ENCODE results near the gene RAPGEF2. TPM values are rescaled to one million over a fixed set of nuclear protein-coding genes. Genes with fewer than 3 reads are reported as not detected.
A peak's percentile ranks its signal among the peaks of the same experiment; 100 is the strongest.

RAPGEF2 gene
- total RNA-seq, 1 experiment from 2014 or later, result 37.1 TPM

DNA sequence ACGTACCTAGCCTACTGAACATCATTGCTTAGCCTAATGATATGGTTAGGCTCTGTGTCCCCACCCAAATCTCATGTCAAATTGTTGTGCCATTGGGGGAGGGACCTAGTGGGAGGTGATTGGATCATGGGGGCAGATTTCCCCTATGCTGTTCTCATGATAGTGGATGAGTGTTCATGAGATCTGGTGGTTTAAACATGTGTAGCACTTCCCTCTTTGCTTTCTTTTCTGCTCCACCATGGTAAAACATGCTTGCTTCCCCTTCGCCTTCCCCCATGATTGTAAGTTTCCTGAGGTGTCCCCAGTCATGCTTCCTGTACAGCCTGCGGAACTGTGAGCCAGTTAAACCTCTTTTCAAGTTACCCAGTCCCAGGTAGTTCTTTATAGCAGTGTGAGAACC, 102.6 kb downstream of the RAPGEF2 start:
- no peaks in the 10 kb centered on the region for H3K23me2 ChIP-seq (ENCODE audit: insufficient read length, low read depth, low read length, poor library complexity, severe bottlenecking)
- H2BK20ac ChIP-seq (ENCODE audit: low read depth, low read length, poor library complexity, severe bottlenecking), result no peak overlapping the region
- WGBS (ENCODE audit: extremely low coverage, insufficient read length, low lambda C conversion rate), result no CpG with 5 or more reads among the region's 3 CpGs
- no peak overlapping the region for H3K18ac ChIP-seq (ENCODE audit: insufficient read length, low read depth, low read length)
- H3K9me3 ChIP-seq (ENCODE audit: control insufficient read depth, low read depth, low read length), result no peaks in the 10 kb centered on the region
- no peak overlapping the region for H3T11ph ChIP-seq (ENCODE audit: low read length)
- no peak overlapping the region for H2AFZ ChIP-seq (ENCODE audit: low read length)
- no peaks in the 10 kb centered on the region for H3K27me3 ChIP-seq (ENCODE audit: insufficient read depth, low read length)
- H4K8ac ChIP-seq (replicated peaks; ENCODE audit: insufficient read length, low read depth, low read length), result no peak overlapping the region
- H2BK5ac ChIP-seq (ENCODE audit: insufficient read length, low read length), result no peak overlapping the region
- H2BK12ac ChIP-seq (ENCODE audit: insufficient read length, low read depth, low read length), result no peak overlapping the region
- H3K79me2 ChIP-seq (ENCODE audit: insufficient read depth, low read length), result no peaks in the 10 kb centered on the region; the same call in 1 of the 2 replicates
- H3K4me1 Mint-ChIP-seq, result peaks cover 14 to 21% of the 10 kb centered on the region in 2 experiments
- no peak for DNase-seq
- no peak overlapping the region for H3K4ac ChIP-seq (ENCODE audit: low read depth, low read length)
- no peaks in the 10 kb centered on the region for H3K9me3 Mint-ChIP-seq
- H2AK5ac ChIP-seq (ENCODE audit: insufficient read length, low read length), result no peak overlapping the region
- H3K27me3 Mint-ChIP-seq (ENCODE audit: low read depth), result no peaks in the 10 kb centered on the region
- no peak overlapping the region for H4K91ac ChIP-seq (ENCODE audit: insufficient read length, low read depth, low read length)
- H3K79me1 ChIP-seq (ENCODE audit: insufficient read depth, low read depth, low read length, poor library complexity, severe bottlenecking), result no peaks in the 10 kb centered on the region
- H4K20me1 ChIP-seq (ENCODE audit: control insufficient read depth, insufficient read depth, insufficient read length), result no peaks in the 10 kb centered on the region
- H3K56ac ChIP-seq (ENCODE audit: insufficient read length, low read depth, low read length), result no peak overlapping the region
- TF ChIP-seq, protein P1, sequence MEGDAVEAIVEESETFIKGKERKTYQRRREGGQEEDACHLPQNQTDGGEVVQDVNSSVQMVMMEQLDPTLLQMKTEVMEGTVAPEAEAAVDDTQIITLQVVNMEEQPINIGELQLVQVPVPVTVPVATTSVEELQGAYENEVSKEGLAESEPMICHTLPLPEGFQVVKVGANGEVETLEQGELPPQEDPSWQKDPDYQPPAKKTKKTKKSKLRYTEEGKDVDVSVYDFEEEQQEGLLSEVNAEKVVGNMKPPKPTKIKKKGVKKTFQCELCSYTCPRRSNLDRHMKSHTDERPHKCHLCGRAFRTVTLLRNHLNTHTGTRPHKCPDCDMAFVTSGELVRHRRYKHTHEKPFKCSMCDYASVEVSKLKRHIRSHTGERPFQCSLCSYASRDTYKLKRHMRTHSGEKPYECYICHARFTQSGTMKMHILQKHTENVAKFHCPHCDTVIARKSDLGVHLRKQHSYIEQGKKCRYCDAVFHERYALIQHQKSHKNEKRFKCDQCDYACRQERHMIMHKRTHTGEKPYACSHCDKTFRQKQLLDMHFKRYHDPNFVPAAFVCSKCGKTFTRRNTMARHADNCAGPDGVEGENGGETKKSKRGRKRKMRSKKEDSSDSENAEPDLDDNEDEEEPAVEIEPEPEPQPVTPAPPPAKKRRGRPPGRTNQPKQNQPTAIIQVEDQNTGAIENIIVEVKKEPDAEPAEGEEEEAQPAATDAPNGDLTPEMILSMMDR (conservative IDR thresholded peaks at IDR 0.05), result no peak
- H4K5ac ChIP-seq (ENCODE audit: insufficient read length, low read depth, low read length), result no peak overlapping the region
- no peak overlapping the region for H2BK15ac ChIP-seq (ENCODE audit: low read depth, low read length)
- no peak overlapping the region for H3K9ac ChIP-seq (ENCODE audit: extremely low read depth, insufficient read length, low read length)
- peak overlapping the region; percentile 20 to 68 (median 22); a peak in 3 of 7 replicates for H3K27ac Mint-ChIP-seq
- H2BK120ac ChIP-seq (ENCODE audit: low read depth, low read length, poor library complexity, severe bottlenecking), result no peak overlapping the region
- H3K4me1 ChIP-seq (ENCODE audit: insufficient read depth, low read length), result no peaks in the 10 kb centered on the region; the same call in 1 of the 2 replicates
- no peak overlapping the region for H3K27ac ChIP-seq (ENCODE audit: insufficient read length, low read depth, low read length)
- H3K4me2 ChIP-seq (ENCODE audit: insufficient read depth, insufficient read length, low read length), result no peak overlapping the region
- no peak overlapping the region for H3K4me3 Mint-ChIP-seq
- H3K14ac ChIP-seq (ENCODE audit: insufficient read depth, low read length), result no peak overlapping the region
- H3K23ac ChIP-seq (ENCODE audit: insufficient read length, low read depth, low read length), result no peak overlapping the region
- no peaks in the 10 kb centered on the region; a peak in 1 of 7 replicates for H3K36me3 Mint-ChIP-seq (ENCODE audit: insufficient read depth in 1 of 3, low read depth in 3 of 3)
